GM10248 (cell line): ENCODE data around the gene CDH3.
"Not testable (repeated sequence)": the region's sequence is repeated elsewhere in the genome, so short reads cannot be mapped to it uniquely, and the experiment has no call there.

ENCODE experiments used
- CTCF ChIA-PET: fragments of 300-600 bp; sonication (Branson Sonifier 250); formaldehyde crosslinking; extraction: SDS; loops from one replicate; lab custom pipeline; 2021; ENCODE audit warnings: antibody characterized with exemption; lab: Yijun Ruan, JAX
- POLR2A ChIA-PET: fragments of 350-650 bp; sonication (Branson Sonifier 250); formaldehyde crosslinking; extraction: SDS; loops from one replicate; lab custom pipeline; 2020; ENCODE audit warnings: antibody characterized with exemption; lab: Yijun Ruan, JAX
- DNase-seq: peaks from one replicate; pipeline ENCODE4 v3.0.0; 2012; ENCODE audit errors: extremely low spot score
- TF ChIP-seq, protein P1 (sequence below): IDR thresholded peaks from 2 replicates; pipeline ENCODE4 v1.5.1; 2012; ENCODE audit warnings: mild to moderate bottlenecking, low read depth; ENCODE audit errors: extremely low read depth, missing control alignments, control extremely low read depth

Gene CDH3

DNA sequence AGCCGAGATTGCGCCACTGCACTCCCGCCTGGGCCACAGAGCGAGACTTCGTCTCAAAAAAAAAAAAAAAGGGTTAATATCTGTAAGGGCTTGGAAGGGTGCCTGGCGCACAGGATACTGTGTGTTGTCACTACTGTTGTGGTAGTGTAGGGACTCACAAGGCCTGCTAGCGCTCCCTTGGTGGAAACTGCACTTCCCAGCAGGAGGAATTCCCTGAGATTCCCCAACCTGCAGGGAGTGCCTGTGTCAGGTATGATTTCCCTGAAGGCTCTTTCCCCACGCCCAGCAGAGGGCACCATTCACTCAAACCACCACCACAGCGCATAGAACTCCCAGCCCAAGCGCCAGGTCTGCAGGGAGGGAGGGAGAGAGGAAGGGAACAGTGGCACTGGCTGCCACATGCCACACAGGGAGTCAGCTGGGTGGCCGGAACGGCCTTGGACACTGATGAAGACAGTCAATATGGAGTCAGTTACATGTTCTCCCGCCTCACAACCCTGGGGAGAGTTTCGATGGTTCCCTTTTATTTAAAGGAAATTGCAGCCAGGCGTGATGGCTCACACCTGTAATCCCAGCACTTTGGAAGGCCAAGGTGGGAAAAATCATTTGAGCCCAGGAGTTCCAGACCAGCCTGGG lies 59.2 kb downstream of the CDH3 start:
- peak; percentile 81 for DNase-seq
- TF ChIP-seq, protein P1, sequence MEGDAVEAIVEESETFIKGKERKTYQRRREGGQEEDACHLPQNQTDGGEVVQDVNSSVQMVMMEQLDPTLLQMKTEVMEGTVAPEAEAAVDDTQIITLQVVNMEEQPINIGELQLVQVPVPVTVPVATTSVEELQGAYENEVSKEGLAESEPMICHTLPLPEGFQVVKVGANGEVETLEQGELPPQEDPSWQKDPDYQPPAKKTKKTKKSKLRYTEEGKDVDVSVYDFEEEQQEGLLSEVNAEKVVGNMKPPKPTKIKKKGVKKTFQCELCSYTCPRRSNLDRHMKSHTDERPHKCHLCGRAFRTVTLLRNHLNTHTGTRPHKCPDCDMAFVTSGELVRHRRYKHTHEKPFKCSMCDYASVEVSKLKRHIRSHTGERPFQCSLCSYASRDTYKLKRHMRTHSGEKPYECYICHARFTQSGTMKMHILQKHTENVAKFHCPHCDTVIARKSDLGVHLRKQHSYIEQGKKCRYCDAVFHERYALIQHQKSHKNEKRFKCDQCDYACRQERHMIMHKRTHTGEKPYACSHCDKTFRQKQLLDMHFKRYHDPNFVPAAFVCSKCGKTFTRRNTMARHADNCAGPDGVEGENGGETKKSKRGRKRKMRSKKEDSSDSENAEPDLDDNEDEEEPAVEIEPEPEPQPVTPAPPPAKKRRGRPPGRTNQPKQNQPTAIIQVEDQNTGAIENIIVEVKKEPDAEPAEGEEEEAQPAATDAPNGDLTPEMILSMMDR: peak; percentile 84
- POLR2A ChIA-PET: no interaction called here
- CTCF ChIA-PET: interaction anchor here (0.5 to 3.9 kb wide), 6 partner anchors 10 to 140 kb away, joined by 3 to 23 read pairs (median 4); no protein-coding TSS in a partner anchor

GRCh38 chr16:68707340-68708152 lies 62.4 kb downstream of the CDH3 start:
- ChIA-PET POLR2A (no interaction called here), CTCF (interaction anchor here (1.2 to 3.1 kb wide), 6 partner anchors 9 to 136 kb away, joined by 3 to 9 read pairs (median 4); partner anchors contain the start of gene TANGO6)
- no peak for DNase-seq
- TF ChIP-seq, protein P1: no peak

- CTCF ChIA-PET: interaction anchor here (2.4 kb wide), 1 partner anchor 90 kb away, joined by 7 read pairs; no protein-coding TSS in a partner anchor
- DNase-seq: no peak
- POLR2A ChIA-PET: no interaction called here
- TF ChIP-seq, protein P1: no peak
These were observed 65.1 kb downstream of the CDH3 start for GRCh38 chr16:68710211-68710610.

DNA sequence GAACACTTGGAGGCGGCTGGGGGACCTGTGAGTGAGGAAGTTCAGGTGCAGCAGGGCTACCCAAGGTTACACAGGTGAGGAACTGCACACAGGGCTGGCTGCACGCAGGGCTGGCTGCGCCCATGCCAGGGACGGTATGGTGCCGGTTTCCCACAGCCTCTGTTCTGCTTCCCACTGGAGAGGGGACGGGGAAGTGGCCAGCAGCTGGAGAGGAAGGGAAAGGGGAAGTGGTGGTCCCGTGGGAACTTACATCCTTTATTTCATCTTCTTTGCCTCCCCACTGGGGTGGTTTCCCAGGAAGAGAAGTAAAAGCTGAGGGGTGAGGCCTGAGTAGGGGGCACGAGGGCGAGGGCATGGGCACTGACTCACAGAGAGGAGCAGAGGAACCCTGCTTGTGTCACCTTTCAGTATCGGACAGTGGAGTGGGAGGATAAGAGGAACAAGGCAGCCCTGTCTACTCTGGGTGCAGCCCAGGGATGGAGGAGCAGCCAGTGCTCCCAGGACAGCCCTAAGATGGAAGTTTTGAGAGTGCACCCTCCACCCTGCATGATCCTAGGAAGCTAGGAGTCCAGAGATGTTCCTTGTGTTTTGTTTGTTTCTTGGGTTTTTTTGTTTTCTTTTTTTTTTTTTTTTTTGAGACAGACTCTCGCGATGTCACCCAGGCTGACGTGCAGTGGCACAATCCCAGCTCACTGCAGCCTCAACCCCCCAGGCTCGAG lies 66.5 kb downstream of the CDH3 start:
- TF ChIP-seq, protein P1: no peak
- POLR2A ChIA-PET: interaction anchor here (0.6 to 0.7 kb wide), 2 partner anchors 413 to 909 kb away, joined by 5 to 8 read pairs; no protein-coding TSS in a partner anchor
- CTCF ChIA-PET: interaction anchor here (2.4 kb wide), 1 partner anchor 89 kb away, joined by 7 read pairs; no protein-coding TSS in a partner anchor
- peak; percentile 59 for DNase-seq

DNA sequence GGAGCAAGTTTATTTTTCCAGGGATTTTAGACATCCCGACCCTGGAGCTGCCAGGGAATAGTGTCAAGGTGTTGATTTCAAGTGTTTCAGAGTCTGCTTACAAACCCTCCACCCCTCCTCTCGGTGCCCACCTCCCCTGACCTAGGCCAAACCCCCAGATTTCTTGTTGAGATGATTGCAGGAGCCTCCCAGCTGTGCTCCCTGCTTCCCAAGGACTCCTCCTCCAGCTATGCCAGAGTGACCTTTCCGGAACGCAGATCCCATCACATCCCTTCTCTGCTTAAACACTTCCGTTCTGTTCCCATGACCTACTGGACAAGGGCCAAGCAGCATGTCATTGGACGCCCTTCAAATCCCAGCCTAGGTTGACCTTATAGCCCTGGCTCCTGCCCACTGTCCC lies 68.3 kb downstream of the CDH3 start:
- TF ChIP-seq, protein P1: no peak
- POLR2A ChIA-PET: no interaction called here
- no peak for DNase-seq
- CTCF ChIA-PET: interaction anchor here (1.1 kb wide), 1 partner anchor 9 kb away, joined by 3 read pairs; no protein-coding TSS in a partner anchor

DNA sequence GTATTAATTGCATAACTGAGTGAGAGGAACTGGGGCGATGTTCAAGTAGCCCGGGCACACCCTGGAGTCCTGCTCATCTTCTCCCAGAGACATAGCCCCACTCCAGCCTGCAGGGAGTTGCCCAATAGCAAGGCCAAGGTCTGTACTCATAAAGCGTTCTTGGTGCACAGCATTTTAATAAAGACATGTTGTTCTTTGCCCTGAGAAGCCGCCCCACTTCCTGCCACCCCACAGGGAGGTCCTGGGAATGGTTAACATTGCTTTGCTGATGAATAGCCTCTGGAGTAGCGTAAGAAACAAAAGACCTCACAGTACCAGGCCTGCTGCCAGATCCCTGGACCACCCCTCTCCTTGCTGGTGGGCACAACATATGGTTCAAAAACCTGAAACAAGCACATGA lies 70.4 kb downstream of the CDH3 start:
- DNase-seq: no peak
- TF ChIP-seq, protein P1: no peak
- POLR2A ChIA-PET: no interaction called here
- CTCF ChIA-PET: interaction anchor here (1.7 kb wide), 1 partner anchor 78 kb away, joined by 3 read pairs; no protein-coding TSS in a partner anchor

DNA sequence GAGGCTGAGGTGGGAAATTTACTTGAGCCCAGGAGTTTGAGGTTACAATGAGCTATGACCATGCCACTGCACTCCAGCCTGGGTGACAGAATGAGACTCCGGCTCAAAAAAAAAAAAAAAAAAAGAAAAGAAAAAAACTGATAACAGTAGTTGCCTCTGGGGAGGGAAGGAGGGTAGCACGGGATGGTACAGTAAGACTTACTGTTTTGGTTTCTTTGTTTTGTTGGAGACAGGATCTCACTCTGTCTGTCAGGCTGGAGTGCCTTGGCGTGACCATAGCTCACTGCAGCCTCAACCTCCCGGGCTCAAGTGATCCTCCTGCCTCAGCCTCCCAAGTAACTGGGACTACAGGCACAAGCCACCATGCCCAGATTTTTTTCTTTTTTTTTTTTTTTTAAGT lies 71.4 kb downstream of the CDH3 start:
- POLR2A ChIA-PET, DNase-seq: not testable (repeated sequence)
- CTCF ChIA-PET: interaction anchor here (0.7 to 1.7 kb wide), 4 partner anchors 9 to 84 kb away, joined by 3 to 5 read pairs (median 3); no protein-coding TSS in a partner anchor
